ENCODE measurements around the gene FATE1. TPM values are rescaled to one million over a fixed set of nuclear protein-coding genes. Genes with fewer than 3 reads are reported as not detected.

FATE1 gene
- polyA plus RNA-seq, 1 donor from 2014 or later: not detected

DNA sequence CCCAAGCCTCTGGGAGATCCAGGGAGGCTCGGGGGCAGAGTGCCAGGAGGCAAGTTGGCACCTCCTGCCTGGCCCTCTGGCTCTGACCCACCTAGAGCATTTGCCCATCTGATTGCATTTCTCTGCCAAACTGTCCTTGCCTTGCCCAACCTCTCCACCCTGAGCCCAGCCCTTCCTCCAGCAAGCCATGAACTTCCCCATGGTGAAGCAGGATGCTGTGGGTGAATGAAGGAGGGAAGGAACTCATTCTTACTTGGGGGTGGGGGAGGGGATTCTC, 9.4 kb downstream of the FATE1 start:
- Histone ChIP-seq H3K27ac (ENCODE audit: low read length) (no peak overlapping the region), H2AFZ (ENCODE audit: low read depth, low read length) (no peak overlapping the region), H4K20me1 (ENCODE audit: insufficient read depth) (no peaks in the 10 kb centered on the region), H3K9me3 (ENCODE audit: low read length) (no peaks in the 10 kb centered on the region), H3K4me2 (ENCODE audit: low read length) (no peak overlapping the region), H3K36me3 (ENCODE audit: insufficient read depth, low read length) (no peaks in the 10 kb centered on the region), H3K9me2 (ENCODE audit: insufficient read depth, low read length) (no peaks in the 10 kb centered on the region), H3K4me3 (ENCODE audit: low read length) (no peak overlapping the region), H3F3A (ENCODE audit: insufficient read depth, low read length, poor library complexity, severe bottlenecking) (no peaks in the 10 kb centered on the region), H3K79me2 (replicated peaks; ENCODE audit: insufficient read depth, low read length) (no peaks in the 10 kb centered on the region), H3K9ac (ENCODE audit: low read length) (no peak overlapping the region), H3K27me3 (ENCODE audit: insufficient read depth, low read depth, low read length) (no peaks in the 10 kb centered on the region)
- no peak for TF ChIP-seq EP300 (conservative IDR thresholded peaks at IDR 0.05; ENCODE audit: poor library complexity, severe bottlenecking)
- TF ChIP-seq MXI1 (conservative IDR thresholded peaks at IDR 0.05; ENCODE audit: poor library complexity, severe bottlenecking): no peak
- no peak for TF ChIP-seq EZH2 (IDR thresholded peaks at IDR 0.05; ENCODE audit: borderline replicate concordance, insufficient read depth, low read length, poor library complexity, severe bottlenecking)
- TF ChIP-seq SMC3 (conservative IDR thresholded peaks at IDR 0.05; ENCODE audit: poor library complexity): no peak
- TF ChIP-seq, protein P1, sequence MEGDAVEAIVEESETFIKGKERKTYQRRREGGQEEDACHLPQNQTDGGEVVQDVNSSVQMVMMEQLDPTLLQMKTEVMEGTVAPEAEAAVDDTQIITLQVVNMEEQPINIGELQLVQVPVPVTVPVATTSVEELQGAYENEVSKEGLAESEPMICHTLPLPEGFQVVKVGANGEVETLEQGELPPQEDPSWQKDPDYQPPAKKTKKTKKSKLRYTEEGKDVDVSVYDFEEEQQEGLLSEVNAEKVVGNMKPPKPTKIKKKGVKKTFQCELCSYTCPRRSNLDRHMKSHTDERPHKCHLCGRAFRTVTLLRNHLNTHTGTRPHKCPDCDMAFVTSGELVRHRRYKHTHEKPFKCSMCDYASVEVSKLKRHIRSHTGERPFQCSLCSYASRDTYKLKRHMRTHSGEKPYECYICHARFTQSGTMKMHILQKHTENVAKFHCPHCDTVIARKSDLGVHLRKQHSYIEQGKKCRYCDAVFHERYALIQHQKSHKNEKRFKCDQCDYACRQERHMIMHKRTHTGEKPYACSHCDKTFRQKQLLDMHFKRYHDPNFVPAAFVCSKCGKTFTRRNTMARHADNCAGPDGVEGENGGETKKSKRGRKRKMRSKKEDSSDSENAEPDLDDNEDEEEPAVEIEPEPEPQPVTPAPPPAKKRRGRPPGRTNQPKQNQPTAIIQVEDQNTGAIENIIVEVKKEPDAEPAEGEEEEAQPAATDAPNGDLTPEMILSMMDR (IDR thresholded peaks at IDR 0.05; ENCODE audit: poor library complexity, severe bottlenecking): no peak
- TF ChIP-seq RAD21 (conservative IDR thresholded peaks at IDR 0.05): no peak
- TF ChIP-seq, protein P2, sequence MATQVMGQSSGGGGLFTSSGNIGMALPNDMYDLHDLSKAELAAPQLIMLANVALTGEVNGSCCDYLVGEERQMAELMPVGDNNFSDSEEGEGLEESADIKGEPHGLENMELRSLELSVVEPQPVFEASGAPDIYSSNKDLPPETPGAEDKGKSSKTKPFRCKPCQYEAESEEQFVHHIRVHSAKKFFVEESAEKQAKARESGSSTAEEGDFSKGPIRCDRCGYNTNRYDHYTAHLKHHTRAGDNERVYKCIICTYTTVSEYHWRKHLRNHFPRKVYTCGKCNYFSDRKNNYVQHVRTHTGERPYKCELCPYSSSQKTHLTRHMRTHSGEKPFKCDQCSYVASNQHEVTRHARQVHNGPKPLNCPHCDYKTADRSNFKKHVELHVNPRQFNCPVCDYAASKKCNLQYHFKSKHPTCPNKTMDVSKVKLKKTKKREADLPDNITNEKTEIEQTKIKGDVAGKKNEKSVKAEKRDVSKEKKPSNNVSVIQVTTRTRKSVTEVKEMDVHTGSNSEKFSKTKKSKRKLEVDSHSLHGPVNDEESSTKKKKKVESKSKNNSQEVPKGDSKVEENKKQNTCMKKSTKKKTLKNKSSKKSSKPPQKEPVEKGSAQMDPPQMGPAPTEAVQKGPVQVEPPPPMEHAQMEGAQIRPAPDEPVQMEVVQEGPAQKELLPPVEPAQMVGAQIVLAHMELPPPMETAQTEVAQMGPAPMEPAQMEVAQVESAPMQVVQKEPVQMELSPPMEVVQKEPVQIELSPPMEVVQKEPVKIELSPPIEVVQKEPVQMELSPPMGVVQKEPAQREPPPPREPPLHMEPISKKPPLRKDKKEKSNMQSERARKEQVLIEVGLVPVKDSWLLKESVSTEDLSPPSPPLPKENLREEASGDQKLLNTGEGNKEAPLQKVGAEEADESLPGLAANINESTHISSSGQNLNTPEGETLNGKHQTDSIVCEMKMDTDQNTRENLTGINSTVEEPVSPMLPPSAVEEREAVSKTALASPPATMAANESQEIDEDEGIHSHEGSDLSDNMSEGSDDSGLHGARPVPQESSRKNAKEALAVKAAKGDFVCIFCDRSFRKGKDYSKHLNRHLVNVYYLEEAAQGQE (IDR thresholded peaks at IDR 0.05; ENCODE audit: borderline replicate concordance): no peak
- TF ChIP-seq POLR2AphosphoS5 (IDR thresholded peaks at IDR 0.05): no peak
- no peak for TF ChIP-seq TAF1 (IDR thresholded peaks at IDR 0.05; ENCODE audit: low read depth)

DNA sequence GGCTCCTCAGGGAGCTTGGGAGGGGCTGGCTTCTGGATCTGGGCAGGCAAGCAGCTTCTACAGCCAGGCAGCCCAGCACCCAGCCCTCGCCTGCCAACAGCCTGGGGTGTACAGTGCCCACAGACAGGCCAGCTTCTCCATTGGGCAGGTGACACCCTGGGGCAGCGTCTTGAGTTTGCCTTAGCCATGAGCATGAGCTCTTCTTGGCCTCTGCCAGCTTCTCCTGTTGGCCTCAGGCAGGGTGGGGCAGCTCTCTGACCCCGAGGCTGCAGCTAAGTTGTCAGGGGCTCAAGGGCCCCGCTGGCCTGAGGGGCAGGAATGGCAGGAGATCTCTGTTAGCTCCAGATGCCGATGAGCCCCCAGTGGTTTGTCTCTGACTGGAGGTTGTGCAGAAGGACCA, 10.9 kb downstream of the FATE1 start:
- H3K4me3 ChIP-seq (ENCODE audit: low read length): no peak overlapping the region
- H3K36me3 ChIP-seq (ENCODE audit: insufficient read depth, low read length): no peaks in the 10 kb centered on the region
- H3K79me2 ChIP-seq (replicated peaks; ENCODE audit: insufficient read depth, low read length): no peaks in the 10 kb centered on the region
- no peak overlapping the region for H3K27ac ChIP-seq (ENCODE audit: low read length)
- no peaks in the 10 kb centered on the region for H3K9me2 ChIP-seq (ENCODE audit: insufficient read depth, low read length)
- H3K9ac ChIP-seq (ENCODE audit: low read length): no peak overlapping the region
- no peaks in the 10 kb centered on the region for H3F3A ChIP-seq (ENCODE audit: insufficient read depth, low read length, poor library complexity, severe bottlenecking)
- no peaks in the 10 kb centered on the region for H3K27me3 ChIP-seq (ENCODE audit: insufficient read depth, low read depth, low read length)
- H3K4me2 ChIP-seq (ENCODE audit: low read length): no peak overlapping the region
- H3K9me3 ChIP-seq (ENCODE audit: low read length): no peaks in the 10 kb centered on the region
- TF ChIP-seq SMC3 (conservative IDR thresholded peaks at IDR 0.05; ENCODE audit: poor library complexity) (no peak), EZH2 (IDR thresholded peaks at IDR 0.05; ENCODE audit: borderline replicate concordance, insufficient read depth, low read length, poor library complexity, severe bottlenecking) (no peak), EP300 (conservative IDR thresholded peaks at IDR 0.05; ENCODE audit: poor library complexity, severe bottlenecking) (no peak), MXI1 (conservative IDR thresholded peaks at IDR 0.05; ENCODE audit: poor library complexity, severe bottlenecking) (no peak), POLR2AphosphoS5 (IDR thresholded peaks at IDR 0.05) (no peak), TAF1 (IDR thresholded peaks at IDR 0.05; ENCODE audit: low read depth) (no peak), RAD21 (conservative IDR thresholded peaks at IDR 0.05) (no peak)
- TF ChIP-seq, protein P2 (IDR thresholded peaks at IDR 0.05; ENCODE audit: borderline replicate concordance): no peak
- TF ChIP-seq, protein P1 (IDR thresholded peaks at IDR 0.05; ENCODE audit: poor library complexity, severe bottlenecking): no peak
- no peak overlapping the region for H2AFZ ChIP-seq (ENCODE audit: low read depth, low read length)
- H4K20me1 ChIP-seq (ENCODE audit: insufficient read depth): no peaks in the 10 kb centered on the region
